Measurements from ENCODE around the gene DOCK3.

DNA sequence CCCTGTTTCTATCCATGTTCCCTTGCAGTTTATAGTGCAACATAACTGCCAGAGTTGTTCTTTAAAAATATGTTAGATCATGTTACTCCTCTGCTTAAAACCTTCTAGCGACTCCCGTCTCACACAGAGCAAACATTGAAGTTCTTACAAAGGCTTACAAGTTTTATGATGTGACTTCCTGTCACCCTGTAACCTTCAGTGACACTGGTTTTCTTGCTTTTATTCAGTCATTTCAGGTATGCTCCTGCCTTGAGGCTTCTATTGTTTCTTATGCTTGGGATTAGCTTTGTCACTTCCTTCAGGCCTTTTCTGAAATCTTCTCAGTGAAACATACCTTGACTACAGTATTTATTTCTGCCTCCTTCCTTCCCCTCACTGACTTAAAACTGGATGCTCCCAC lies 252.1 kb downstream of the DOCK3 start:
- TF ChIP-seq EP300 (IDR thresholded peaks at IDR 0.05) (no peak), CTCF (IDR thresholded peaks at IDR 0.05) (no peak), POLR2A (IDR thresholded peaks at IDR 0.05) (no peak)
